Measurements from ENCODE around the gene REXO2. TPM values are rescaled to one million over a fixed set of nuclear protein-coding genes. Genes with fewer than 3 reads are reported as not detected.

Gene REXO2
- total and polyA plus RNA-seq, 2 of the 13 experiments (the other 11 are each of a cell fraction or from before 2014, with no cell fraction given): 95.6 to 104 TPM

GRCh38 chr11:114438303-114438702 lies 964 bp upstream of the REXO2 start:
- FAIRE-seq (no peak), ATAC-seq (no peak), DNase-seq (ENCODE audit: low spot score) (no peak)
- WGBS (ENCODE audit: low lambda C conversion rate): 99% methylated on average over 6 of the region's 6 CpGs
- intact Hi-C loops (cut with micrococcal nuclease; ENCODE audit: unreplicated experiment): no loop called here
- no peak overlapping the region for H3K4me3 ChIP-seq (replicated peaks in 1 of 3; ENCODE audit: insufficient read depth in 1 of 3, low read depth in 2 of 3, low read length in 3 of 3)
- peak overlapping the region; percentile 76; the same call in 1 of the 2 replicates for H3K4me2 ChIP-seq (ENCODE audit: low read depth, low read length)
- H3K79me2 ChIP-seq (ENCODE audit: insufficient read depth, low read length): peaks cover 36% of the 10 kb centered on the region
- ChIA-PET CTCF (ENCODE audit: low intra/inter-chr PET ratio, low total read pairs) (no interaction called here), POLR2A (interaction anchor here (0.8 to 1.4 kb wide), 3 partner anchors 8 to 38 kb away, joined by 3 to 17 read pairs (median 4); partner anchors contain the start of genes C11orf71 and RBM7)
- in situ Hi-C loops (cut with HindIII; ENCODE audit: extremely low pct_ligation_motif_present, low pct_unique_long_range_greater_than_20kb): no loop called here
- H3K27ac ChIP-seq (ENCODE audit: extremely low read length, insufficient read depth, low read length): no peak overlapping the region
- H3K9me3 ChIP-seq (ENCODE audit: low read length): no peaks in the 10 kb centered on the region
- H3K27me3 ChIP-seq (ENCODE audit: control insufficient read depth in 1 of 2, insufficient read depth in 2 of 2, low read length in 2 of 2): no peaks in the 10 kb centered on the region; a peak in 1 of 5 replicates
- no peaks in the 10 kb centered on the region; a peak in 1 of 5 replicates for H3K36me3 ChIP-seq (replicated peaks in 1 of 2; ENCODE audit: control insufficient read depth in 1 of 2, insufficient read depth in 2 of 2, low read length in 2 of 2)
- peaks cover 25% of the 10 kb centered on the region for H3K4me1 ChIP-seq (ENCODE audit: insufficient read depth, low read length)
- 0 out of 2 replicates have a peak, but pooled peaks cover 7% of the 10 kb centered on the region for H4K20me1 ChIP-seq (ENCODE audit: insufficient read depth, low read length)
- BruUV-seq (replicated peaks): no TSS peak
- H2AFZ ChIP-seq (ENCODE audit: low read length): no peak overlapping the region
- no peak for TF ChIP-seq ZNF34 (CRISPR knock-in tag; IDR thresholded peaks at IDR 0.05; ENCODE audit: borderline replicate concordance)
- TF ChIP-seq SRSF4 (IDR thresholded peaks at IDR 0.05; ENCODE audit: low read depth, low read length, poor library complexity, severe bottlenecking): no peak
- no peak for TF ChIP-seq SNRNP70 (IDR thresholded peaks at IDR 0.05; ENCODE audit: low read depth, low read length)
- TF ChIP-seq ELF4 (CRISPR knock-in tag; IDR thresholded peaks at IDR 0.05; ENCODE audit: borderline replicate concordance): no peak
- no peak for TF ChIP-seq FOXJ3 (CRISPR knock-in tag; IDR thresholded peaks at IDR 0.05; ENCODE audit: borderline replicate concordance)
- no peak for TF ChIP-seq CAMTA2 (CRISPR knock-in tag; IDR thresholded peaks at IDR 0.05; ENCODE audit: borderline replicate concordance)
- TF ChIP-seq NFE2L2 (IDR thresholded peaks at IDR 0.05; ENCODE audit: low read length): no peak
- TF ChIP-seq SNAPC5 (CRISPR knock-in tag; IDR thresholded peaks at IDR 0.05; ENCODE audit: borderline replicate concordance): no peak
- TF ChIP-seq DZIP1 (CRISPR knock-in tag; IDR thresholded peaks at IDR 0.05): no peak
- TF ChIP-seq ZBTB44 (CRISPR knock-in tag; IDR thresholded peaks at IDR 0.05): no peak
- TF ChIP-seq ZNF772 (CRISPR knock-in tag; IDR thresholded peaks at IDR 0.05): no peak
- no peak for TF ChIP-seq SNAPC4 (CRISPR knock-in tag; IDR thresholded peaks at IDR 0.05)
- no peak for TF ChIP-seq FOXK1 (CRISPR knock-in tag; IDR thresholded peaks at IDR 0.05; ENCODE audit: borderline replicate concordance, low read depth)
- TF ChIP-seq ZNF232 (CRISPR knock-in tag; IDR thresholded peaks at IDR 0.05; ENCODE audit: borderline replicate concordance): no peak
- TF ChIP-seq ESRRA (CRISPR knock-in tag; IDR thresholded peaks at IDR 0.05; ENCODE audit: low read depth): no peak
- no peak overlapping the region for H3K9ac ChIP-seq (ENCODE audit: insufficient read depth, low read depth, low read length)

Measured in HepG2 (cell line).